SK-N-SH treated with all-trans-retinoic acid at 6 μM for 48 hours (cell line): Measurements from ENCODE around the gene HYAL3.

ENCODE experiments used
- ATAC-seq: fragments of 200-7000 bp; cut with Tn5 transposase; 3 replicates; pipeline ENCODE4 v1.9.1; 2020; ENCODE audit warnings: mild to moderate bottlenecking, moderate library complexity
- ARNTL ChIP-seq: fragments of 450-650 bp; formaldehyde crosslinking; IDR thresholded peaks from 2 replicates; pipeline ENCODE4 v1.5.0; 2020; ENCODE audit warnings: low read depth, mild to moderate bottlenecking, moderate library complexity, borderline replicate concordance
- BACH2 ChIP-seq: fragments of 250-450 bp; sonication (Bioruptor Pico); IDR thresholded peaks from 2 replicates; pipeline ENCODE4 v1.9.0; 2021; ENCODE audit warnings: mild to moderate bottlenecking, borderline replicate concordance
- CSDC2 ChIP-seq: fragments of 250-450 bp; sonication (Bioruptor Pico); IDR thresholded peaks from 2 replicates; pipeline ENCODE4 v1.5.0; 2020; ENCODE audit warnings: mild to moderate bottlenecking, moderate library complexity
- ESRRG ChIP-seq: fragments of 250-450 bp; sonication (Bioruptor Pico); IDR thresholded peaks from 2 replicates; pipeline ENCODE4 v1.6.1; 2021; ENCODE audit warnings: mild to moderate bottlenecking
- GLIS3 ChIP-seq: fragments of 250-450 bp; sonication (Bioruptor Pico); IDR thresholded peaks from 2 replicates; pipeline ENCODE4 v1.5.0; 2020; ENCODE audit warnings: mild to moderate bottlenecking, moderate library complexity
- ISL1 ChIP-seq: fragments of 250-450 bp; sonication (Bioruptor Pico); IDR thresholded peaks from 2 replicates; pipeline ENCODE4 v2.1.2; 2022; ENCODE audit warnings: mild to moderate bottlenecking, moderate library complexity
- OSR1 ChIP-seq: fragments of 250-450 bp; sonication (Bioruptor Pico); IDR thresholded peaks from 2 replicates; pipeline ENCODE4 v1.8.0; 2022; ENCODE audit warnings: moderate library complexity, mild to moderate bottlenecking, inconsistent platforms
- PPARA ChIP-seq: fragments of 250-450 bp; sonication (Bioruptor Pico); IDR thresholded peaks from 2 replicates; pipeline ENCODE4 v1.5.0; 2020; ENCODE audit warnings: mild to moderate bottlenecking, borderline replicate concordance
- TCF4 ChIP-seq: fragments of 250-450 bp; sonication (Bioruptor Pico); IDR thresholded peaks from 2 replicates; pipeline ENCODE4 v1.8.0; 2021; ENCODE audit warnings: mild to moderate bottlenecking, moderate library complexity, borderline replicate concordance
- TOX ChIP-seq: fragments of 250-450 bp; sonication (Bioruptor Pico); IDR thresholded peaks from 2 replicates; pipeline ENCODE4 v1.8.0; 2021; ENCODE audit warnings: mild to moderate bottlenecking, moderate library complexity, borderline replicate concordance
- ZC3H10 ChIP-seq: fragments of 250-450 bp; sonication (Bioruptor Pico); IDR thresholded peaks from 2 replicates; pipeline ENCODE4 v1.5.1; 2021; ENCODE audit warnings: mild to moderate bottlenecking, moderate library complexity
- ZFP3 ChIP-seq: fragments of 250-450 bp; sonication (Bioruptor Pico); IDR thresholded peaks from 2 replicates; pipeline ENCODE4 v1.5.0; 2020; ENCODE audit warnings: mild to moderate bottlenecking, moderate library complexity
- ZFP30 ChIP-seq: fragments of 450-650 bp; formaldehyde crosslinking; IDR thresholded peaks from 2 replicates; pipeline ENCODE4 v1.5.0; 2022; ENCODE audit warnings: mild to moderate bottlenecking, moderate library complexity
- ZNF565 ChIP-seq: fragments of 450-650 bp; formaldehyde crosslinking; conservative IDR thresholded peaks from 2 replicates; pipeline ENCODE4 v1.5.0; 2020; ENCODE audit warnings: low read depth, mild to moderate bottlenecking, moderate library complexity
- ZNF70 ChIP-seq: fragments of 450-650 bp; formaldehyde crosslinking; IDR thresholded peaks from 2 replicates; pipeline ENCODE4 v1.5.0; 2020; ENCODE audit warnings: mild to moderate bottlenecking, moderate library complexity
- ZNF8 ChIP-seq: fragments of 450-650 bp; formaldehyde crosslinking; IDR thresholded peaks from 2 replicates; pipeline ENCODE4 v1.5.0; 2020; ENCODE audit warnings: mild to moderate bottlenecking, moderate library complexity
- TF ChIP-seq, protein P1 (sequence below): fragments of 250-450 bp; sonication (Bioruptor Pico); IDR thresholded peaks from 2 replicates; pipeline ENCODE4 v1.5.1; 2021; ENCODE audit warnings: mild to moderate bottlenecking, moderate library complexity
- TF ChIP-seq, protein P2 (sequence below): fragments of 250-450 bp; sonication (Bioruptor Pico); IDR thresholded peaks from 2 replicates; pipeline ENCODE4 v1.8.0; 2021; ENCODE audit warnings: low read depth, mild to moderate bottlenecking, moderate library complexity, borderline replicate concordance
- TF ChIP-seq, protein P3 (sequence below): fragments of 250-450 bp; sonication (Bioruptor Pico); IDR thresholded peaks from 2 replicates; pipeline ENCODE4 v1.5.0; 2020; ENCODE audit warnings: mild to moderate bottlenecking, moderate library complexity
- TF ChIP-seq, protein P4 (sequence below): fragments of 250-450 bp; sonication (Bioruptor Pico); IDR thresholded peaks from 2 replicates; pipeline ENCODE4 v1.5.1; 2020; ENCODE audit warnings: low read depth, mild to moderate bottlenecking, moderate library complexity
- TF ChIP-seq, protein P5 (sequence below): fragments of 250-450 bp; sonication (Bioruptor Pico); IDR thresholded peaks from 2 replicates; pipeline ENCODE4 v1.8.0; 2020; ENCODE audit warnings: mild to moderate bottlenecking, moderate library complexity, borderline replicate concordance

The HYAL3 gene

DNA sequence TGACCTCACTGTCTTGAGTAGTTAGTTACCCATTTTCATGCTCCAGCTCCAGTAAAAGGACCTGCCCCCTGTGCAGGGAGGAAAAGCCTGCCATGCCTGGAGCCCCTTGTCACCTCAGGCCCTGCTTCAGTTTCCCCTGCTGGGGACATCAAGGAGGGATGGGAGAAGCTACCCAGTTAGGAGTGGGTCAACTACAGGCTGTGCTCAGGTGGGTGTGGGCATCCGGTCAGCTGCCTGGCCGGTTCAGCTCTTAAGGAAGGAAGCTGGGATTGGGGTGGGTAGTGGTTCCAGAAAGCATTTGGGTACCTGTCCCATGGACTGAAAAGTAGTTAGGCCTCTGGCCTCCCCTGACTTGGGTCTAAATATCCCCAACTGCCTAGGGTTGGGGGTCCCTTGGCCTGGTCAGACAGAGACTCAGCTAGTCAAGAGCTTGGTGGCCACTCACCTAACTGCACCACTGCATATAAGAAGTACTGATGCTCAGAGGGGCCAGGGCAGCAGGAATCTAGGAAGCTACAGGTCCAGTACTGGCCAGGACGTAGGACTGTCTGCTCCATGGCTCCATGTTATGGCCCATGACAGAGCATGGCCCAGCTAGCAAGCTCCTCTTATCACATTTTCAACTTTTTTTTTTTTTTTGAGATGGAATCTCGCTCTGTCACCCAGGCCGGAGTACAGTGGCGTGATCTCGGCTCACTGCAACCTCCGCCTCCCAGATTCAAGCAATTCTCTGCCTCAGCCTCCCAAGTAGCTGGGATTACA lies 19.8 kb downstream of the HYAL3 start:
- ATAC-seq: no peak
- no peak for TF ChIP-seq OSR1
- no peak for TF ChIP-seq BACH2 (CRISPR knock-in tag)
- TF ChIP-seq, protein P1, sequence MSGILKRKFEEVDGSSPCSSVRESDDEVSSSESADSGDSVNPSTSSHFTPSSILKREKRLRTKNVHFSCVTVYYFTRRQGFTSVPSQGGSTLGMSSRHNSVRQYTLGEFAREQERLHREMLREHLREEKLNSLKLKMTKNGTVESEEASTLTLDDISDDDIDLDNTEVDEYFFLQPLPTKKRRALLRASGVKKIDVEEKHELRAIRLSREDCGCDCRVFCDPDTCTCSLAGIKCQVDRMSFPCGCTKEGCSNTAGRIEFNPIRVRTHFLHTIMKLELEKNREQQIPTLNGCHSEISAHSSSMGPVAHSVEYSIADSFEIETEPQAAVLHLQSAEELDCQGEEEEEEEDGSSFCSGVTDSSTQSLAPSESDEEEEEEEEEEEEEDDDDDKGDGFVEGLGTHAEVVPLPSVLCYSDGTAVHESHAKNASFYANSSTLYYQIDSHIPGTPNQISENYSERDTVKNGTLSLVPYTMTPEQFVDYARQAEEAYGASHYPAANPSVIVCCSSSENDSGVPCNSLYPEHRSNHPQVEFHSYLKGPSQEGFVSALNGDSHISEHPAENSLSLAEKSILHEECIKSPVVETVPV (CRISPR knock-in tag): no peak
- TF ChIP-seq ZFP30 (CRISPR knock-in tag): no peak
- TF ChIP-seq, protein P2, sequence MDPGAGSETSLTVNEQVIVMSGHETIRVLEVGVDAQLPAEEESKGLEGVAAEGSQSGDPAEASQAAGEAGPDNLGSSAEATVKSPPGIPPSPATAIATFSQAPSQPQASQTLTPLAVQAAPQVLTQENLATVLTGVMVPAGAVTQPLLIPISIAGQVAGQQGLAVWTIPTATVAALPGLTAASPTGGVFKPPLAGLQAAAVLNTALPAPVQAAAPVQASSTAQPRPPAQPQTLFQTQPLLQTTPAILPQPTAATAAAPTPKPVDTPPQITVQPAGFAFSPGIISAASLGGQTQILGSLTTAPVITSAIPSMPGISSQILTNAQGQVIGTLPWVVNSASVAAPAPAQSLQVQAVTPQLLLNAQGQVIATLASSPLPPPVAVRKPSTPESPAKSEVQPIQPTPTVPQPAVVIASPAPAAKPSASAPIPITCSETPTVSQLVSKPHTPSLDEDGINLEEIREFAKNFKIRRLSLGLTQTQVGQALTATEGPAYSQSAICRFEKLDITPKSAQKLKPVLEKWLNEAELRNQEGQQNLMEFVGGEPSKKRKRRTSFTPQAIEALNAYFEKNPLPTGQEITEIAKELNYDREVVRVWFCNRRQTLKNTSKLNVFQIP: no peak
- TF ChIP-seq, protein P3, sequence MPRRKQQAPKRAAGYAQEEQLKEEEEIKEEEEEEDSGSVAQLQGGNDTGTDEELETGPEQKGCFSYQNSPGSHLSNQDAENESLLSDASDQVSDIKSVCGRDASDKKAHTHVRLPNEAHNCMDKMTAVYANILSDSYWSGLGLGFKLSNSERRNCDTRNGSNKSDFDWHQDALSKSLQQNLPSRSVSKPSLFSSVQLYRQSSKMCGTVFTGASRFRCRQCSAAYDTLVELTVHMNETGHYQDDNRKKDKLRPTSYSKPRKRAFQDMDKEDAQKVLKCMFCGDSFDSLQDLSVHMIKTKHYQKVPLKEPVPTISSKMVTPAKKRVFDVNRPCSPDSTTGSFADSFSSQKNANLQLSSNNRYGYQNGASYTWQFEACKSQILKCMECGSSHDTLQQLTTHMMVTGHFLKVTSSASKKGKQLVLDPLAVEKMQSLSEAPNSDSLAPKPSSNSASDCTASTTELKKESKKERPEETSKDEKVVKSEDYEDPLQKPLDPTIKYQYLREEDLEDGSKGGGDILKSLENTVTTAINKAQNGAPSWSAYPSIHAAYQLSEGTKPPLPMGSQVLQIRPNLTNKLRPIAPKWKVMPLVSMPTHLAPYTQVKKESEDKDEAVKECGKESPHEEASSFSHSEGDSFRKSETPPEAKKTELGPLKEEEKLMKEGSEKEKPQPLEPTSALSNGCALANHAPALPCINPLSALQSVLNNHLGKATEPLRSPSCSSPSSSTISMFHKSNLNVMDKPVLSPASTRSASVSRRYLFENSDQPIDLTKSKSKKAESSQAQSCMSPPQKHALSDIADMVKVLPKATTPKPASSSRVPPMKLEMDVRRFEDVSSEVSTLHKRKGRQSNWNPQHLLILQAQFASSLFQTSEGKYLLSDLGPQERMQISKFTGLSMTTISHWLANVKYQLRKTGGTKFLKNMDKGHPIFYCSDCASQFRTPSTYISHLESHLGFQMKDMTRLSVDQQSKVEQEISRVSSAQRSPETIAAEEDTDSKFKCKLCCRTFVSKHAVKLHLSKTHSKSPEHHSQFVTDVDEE (CRISPR knock-in tag): no peak
- TF ChIP-seq PPARA (CRISPR knock-in tag): no peak
- no peak for TF ChIP-seq GLIS3
- TF ChIP-seq, protein P4, sequence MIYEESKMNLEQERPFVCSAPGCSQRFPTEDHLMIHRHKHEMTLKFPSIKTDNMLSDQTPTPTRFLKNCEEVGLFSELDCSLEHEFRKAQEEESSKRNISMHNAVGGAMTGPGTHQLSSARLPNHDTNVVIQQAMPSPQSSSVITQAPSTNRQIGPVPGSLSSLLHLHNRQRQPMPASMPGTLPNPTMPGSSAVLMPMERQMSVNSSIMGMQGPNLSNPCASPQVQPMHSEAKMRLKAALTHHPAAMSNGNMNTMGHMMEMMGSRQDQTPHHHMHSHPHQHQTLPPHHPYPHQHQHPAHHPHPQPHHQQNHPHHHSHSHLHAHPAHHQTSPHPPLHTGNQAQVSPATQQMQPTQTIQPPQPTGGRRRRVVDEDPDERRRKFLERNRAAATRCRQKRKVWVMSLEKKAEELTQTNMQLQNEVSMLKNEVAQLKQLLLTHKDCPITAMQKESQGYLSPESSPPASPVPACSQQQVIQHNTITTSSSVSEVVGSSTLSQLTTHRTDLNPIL: no peak
- no peak for TF ChIP-seq ZNF70 (CRISPR knock-in tag)

DNA sequence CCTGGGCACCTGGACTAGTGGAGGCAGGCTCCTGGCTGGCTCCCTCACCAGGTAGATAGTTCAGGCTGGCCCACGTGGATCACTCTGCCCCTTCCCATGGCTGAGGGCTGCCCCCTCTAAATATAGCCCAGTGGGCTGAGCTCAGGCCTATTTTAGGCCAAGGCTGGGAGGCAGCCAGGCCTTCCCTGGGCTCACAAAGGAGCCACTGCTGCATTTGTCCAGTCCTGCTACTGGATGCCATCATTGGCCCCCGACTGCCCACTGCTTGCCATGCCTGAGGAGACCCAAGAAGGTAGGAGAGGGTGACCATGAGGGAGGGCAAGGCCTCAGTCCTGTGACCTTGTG lies 20.4 kb downstream of the HYAL3 start, which contains the start of gene LSMEM2:
Gene LSMEM2, plus strand, starts transcription at position 208 of the 345 bp plus-strand sequence. Its CDS starts 27 bp downstream, at position 235.
- TF ChIP-seq ZFP30 (CRISPR knock-in tag) (no peak), ZNF565 (CRISPR knock-in tag) (no peak), ZC3H10 (CRISPR knock-in tag) (no peak), ISL1 (no peak), CSDC2 (CRISPR knock-in tag) (no peak), TCF4 (CRISPR knock-in tag) (no peak), BACH2 (CRISPR knock-in tag) (no peak), ARNTL (no peak), ZNF70 (CRISPR knock-in tag) (no peak), GLIS3 (no peak), TOX (CRISPR knock-in tag) (no peak), ZFP3 (CRISPR knock-in tag) (no peak), ZNF8 (CRISPR knock-in tag) (no peak), ESRRG (no peak)
- TF ChIP-seq, protein P1 (CRISPR knock-in tag): no peak
- TF ChIP-seq, protein P4: no peak
- TF ChIP-seq, protein P2: no peak
- TF ChIP-seq, protein P5, sequence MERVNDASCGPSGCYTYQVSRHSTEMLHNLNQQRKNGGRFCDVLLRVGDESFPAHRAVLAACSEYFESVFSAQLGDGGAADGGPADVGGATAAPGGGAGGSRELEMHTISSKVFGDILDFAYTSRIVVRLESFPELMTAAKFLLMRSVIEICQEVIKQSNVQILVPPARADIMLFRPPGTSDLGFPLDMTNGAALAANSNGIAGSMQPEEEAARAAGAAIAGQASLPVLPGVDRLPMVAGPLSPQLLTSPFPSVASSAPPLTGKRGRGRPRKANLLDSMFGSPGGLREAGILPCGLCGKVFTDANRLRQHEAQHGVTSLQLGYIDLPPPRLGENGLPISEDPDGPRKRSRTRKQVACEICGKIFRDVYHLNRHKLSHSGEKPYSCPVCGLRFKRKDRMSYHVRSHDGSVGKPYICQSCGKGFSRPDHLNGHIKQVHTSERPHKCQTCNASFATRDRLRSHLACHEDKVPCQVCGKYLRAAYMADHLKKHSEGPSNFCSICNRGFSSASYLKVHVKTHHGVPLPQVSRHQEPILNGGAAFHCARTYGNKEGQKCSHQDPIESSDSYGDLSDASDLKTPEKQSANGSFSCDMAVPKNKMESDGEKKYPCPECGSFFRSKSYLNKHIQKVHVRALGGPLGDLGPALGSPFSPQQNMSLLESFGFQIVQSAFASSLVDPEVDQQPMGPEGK (CRISPR knock-in tag): no peak
- TF ChIP-seq, protein P3 (CRISPR knock-in tag): no peak
- no peak for ATAC-seq
